ENCODE measurements around the gene HSP90AB1.

DNA sequence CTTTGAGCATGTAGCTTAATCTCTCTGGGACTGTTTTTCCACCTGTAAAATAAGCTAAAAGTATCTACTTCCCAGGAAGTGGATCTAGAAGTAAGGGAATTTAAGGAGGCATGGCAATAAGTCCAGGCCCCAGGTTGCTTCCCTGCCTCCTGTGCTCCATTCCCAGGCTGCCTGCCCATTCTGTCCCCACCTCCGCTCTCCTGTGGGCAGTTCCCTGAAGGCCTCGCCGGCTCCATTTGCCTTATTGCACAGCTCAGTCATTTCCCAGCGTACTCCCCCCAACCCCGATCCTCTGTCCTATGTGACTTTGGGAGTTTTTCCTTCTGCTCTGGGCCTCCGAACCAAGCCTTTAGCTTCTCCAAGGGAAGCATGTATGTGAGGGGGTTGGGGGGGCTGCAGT lies 18.9 kb upstream of the HSP90AB1 start:
- TF ChIP-seq, protein P1, sequence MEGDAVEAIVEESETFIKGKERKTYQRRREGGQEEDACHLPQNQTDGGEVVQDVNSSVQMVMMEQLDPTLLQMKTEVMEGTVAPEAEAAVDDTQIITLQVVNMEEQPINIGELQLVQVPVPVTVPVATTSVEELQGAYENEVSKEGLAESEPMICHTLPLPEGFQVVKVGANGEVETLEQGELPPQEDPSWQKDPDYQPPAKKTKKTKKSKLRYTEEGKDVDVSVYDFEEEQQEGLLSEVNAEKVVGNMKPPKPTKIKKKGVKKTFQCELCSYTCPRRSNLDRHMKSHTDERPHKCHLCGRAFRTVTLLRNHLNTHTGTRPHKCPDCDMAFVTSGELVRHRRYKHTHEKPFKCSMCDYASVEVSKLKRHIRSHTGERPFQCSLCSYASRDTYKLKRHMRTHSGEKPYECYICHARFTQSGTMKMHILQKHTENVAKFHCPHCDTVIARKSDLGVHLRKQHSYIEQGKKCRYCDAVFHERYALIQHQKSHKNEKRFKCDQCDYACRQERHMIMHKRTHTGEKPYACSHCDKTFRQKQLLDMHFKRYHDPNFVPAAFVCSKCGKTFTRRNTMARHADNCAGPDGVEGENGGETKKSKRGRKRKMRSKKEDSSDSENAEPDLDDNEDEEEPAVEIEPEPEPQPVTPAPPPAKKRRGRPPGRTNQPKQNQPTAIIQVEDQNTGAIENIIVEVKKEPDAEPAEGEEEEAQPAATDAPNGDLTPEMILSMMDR (IDR thresholded peaks at IDR 0.05; ENCODE audit: low read depth, low read length) = no peak
- TF ChIP-seq EZH2phosphoT487 (IDR thresholded peaks at IDR 0.05; ENCODE audit: low read depth) = no peak
